ENCODE data around the gene ZFHX2. TPM values are rescaled to one million over a fixed set of nuclear protein-coding genes. Genes with fewer than 3 reads are reported as not detected.
A peak's percentile ranks its signal among the peaks of the same experiment; 100 is the strongest.

Gene ZFHX2
- total and polyA plus RNA-seq, 2 of the 13 experiments (the other 11 are each of a cell fraction or from before 2014, with no cell fraction given), result 0.17 to 0.44 TPM

DNA sequence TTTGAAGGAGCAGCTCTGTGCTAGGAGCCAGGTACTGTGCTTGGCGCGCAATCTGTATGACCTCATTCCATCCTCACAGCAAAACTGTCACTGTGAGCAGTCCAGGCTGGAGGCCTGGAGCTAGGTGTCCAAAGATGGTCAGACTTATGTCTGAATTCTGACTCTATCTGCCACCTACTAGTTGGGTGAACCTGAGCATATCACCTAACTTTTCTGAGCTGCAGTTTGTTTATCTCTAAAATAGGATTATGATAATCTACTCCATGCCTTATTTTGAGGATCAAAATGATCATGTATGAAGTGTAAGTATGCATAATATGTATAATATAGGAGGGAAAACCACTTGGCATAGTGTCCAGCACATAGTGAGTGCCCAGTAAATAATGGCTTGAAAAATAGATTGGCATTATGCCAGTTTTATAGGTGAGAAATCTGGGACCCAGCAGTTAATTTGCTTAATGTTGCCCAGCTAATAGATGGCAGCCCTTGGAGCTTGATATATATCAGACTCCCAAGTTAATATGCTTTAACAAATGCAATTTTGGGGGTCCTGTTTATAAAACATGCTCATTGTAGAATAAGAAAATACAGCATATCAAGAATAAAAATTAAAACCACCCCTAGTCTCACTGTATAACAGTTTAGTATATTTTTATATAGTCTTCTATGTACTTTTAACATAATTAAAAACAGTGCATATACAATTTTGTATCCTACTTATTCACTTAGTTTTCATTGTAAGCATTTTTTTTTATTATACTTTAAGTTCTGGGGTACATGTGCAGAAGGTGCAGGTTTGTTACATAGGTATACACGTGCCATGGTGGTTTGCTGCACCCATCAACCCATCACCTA, 31.6 kb upstream of the ZFHX2 start (continued):
- no peak for TF ChIP-seq ZNF550 (CRISPR knock-in tag; IDR thresholded peaks at IDR 0.05; ENCODE audit: borderline replicate concordance)
- TF ChIP-seq ZSCAN25 (CRISPR knock-in tag; IDR thresholded peaks at IDR 0.05), result no peak; the same call in 1 of the 2 replicates
- peak in 1 of 2 experiments; percentile 95; a peak in 2 of 4 replicates for TF ChIP-seq POLR2A (IDR thresholded peaks at IDR 0.05; ENCODE audit: insufficient read depth in 1 of 2, low read depth in 2 of 2, low read length in 2 of 2)
- no peak for TF ChIP-seq ATM (IDR thresholded peaks at IDR 0.05; ENCODE audit: borderline replicate concordance)
- peak; percentile 59 for TF ChIP-seq ZNF430 (CRISPR knock-in tag; IDR thresholded peaks at IDR 0.05)
- no peak; the same call in 1 of the 2 replicates for TF ChIP-seq GTF3A (CRISPR knock-in tag; conservative IDR thresholded peaks at IDR 0.05)
- TF ChIP-seq YEATS4 (CRISPR knock-in tag; IDR thresholded peaks at IDR 0.05; ENCODE audit: borderline replicate concordance), result no peak
- no peak for TF ChIP-seq TMF1 (CRISPR knock-in tag; IDR thresholded peaks at IDR 0.05; ENCODE audit: low read depth)
- TF ChIP-seq, protein P1, sequence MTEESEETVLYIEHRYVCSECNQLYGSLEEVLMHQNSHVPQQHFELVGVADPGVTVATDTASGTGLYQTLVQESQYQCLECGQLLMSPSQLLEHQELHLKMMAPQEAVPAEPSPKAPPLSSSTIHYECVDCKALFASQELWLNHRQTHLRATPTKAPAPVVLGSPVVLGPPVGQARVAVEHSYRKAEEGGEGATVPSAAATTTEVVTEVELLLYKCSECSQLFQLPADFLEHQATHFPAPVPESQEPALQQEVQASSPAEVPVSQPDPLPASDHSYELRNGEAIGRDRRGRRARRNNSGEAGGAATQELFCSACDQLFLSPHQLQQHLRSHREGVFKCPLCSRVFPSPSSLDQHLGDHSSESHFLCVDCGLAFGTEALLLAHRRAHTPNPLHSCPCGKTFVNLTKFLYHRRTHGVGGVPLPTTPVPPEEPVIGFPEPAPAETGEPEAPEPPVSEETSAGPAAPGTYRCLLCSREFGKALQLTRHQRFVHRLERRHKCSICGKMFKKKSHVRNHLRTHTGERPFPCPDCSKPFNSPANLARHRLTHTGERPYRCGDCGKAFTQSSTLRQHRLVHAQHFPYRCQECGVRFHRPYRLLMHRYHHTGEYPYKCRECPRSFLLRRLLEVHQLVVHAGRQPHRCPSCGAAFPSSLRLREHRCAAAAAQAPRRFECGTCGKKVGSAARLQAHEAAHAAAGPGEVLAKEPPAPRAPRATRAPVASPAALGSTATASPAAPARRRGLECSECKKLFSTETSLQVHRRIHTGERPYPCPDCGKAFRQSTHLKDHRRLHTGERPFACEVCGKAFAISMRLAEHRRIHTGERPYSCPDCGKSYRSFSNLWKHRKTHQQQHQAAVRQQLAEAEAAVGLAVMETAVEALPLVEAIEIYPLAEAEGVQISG (CRISPR knock-in tag; IDR thresholded peaks at IDR 0.05), result no peak
- TF ChIP-seq, protein P2, sequence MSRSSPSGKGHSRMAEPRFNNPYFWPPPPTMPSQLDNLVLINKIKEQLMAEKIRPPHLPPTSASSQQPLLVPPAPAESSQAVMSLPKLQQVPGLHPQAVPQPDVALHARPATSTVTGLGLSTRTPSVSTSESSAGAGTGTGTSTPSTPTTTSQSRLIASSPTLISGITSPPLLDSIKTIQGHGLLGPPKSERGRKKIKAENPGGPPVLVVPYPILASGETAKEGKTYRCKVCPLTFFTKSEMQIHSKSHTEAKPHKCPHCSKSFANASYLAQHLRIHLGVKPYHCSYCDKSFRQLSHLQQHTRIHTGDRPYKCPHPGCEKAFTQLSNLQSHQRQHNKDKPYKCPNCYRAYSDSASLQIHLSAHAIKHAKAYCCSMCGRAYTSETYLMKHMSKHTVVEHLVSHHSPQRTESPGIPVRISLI (CRISPR knock-in tag; IDR thresholded peaks at IDR 0.05; ENCODE audit: borderline replicate concordance), result peak; percentile 9; the same call in 1 of the 2 replicates
- TF ChIP-seq IRX3 (CRISPR knock-in tag; IDR thresholded peaks at IDR 0.05; ENCODE audit: borderline replicate concordance, low read depth), result 0 out of 2 replicates have a peak, but pooled peaks have one; percentile 44
- no peak for TF ChIP-seq SALL1 (CRISPR knock-in tag; IDR thresholded peaks at IDR 0.05)
- TF ChIP-seq FOSL2 (CRISPR knock-in tag; IDR thresholded peaks at IDR 0.05), result 0 out of 2 replicates have a peak, but pooled peaks have one; percentile 24
- TF ChIP-seq ZC3H4 (CRISPR knock-in tag; IDR thresholded peaks at IDR 0.05; ENCODE audit: borderline replicate concordance), result peak; percentile 98
- no peak for TF ChIP-seq SALL2 (CRISPR knock-in tag; IDR thresholded peaks at IDR 0.05)
- no peak for TF ChIP-seq NFE2 (CRISPR knock-in tag; IDR thresholded peaks at IDR 0.05)
- TF ChIP-seq FOXK2 (IDR thresholded peaks at IDR 0.05), result no peak
- no peak for TF ChIP-seq TCF7L2 (IDR thresholded peaks at IDR 0.05; ENCODE audit: low read depth, low read length)
- TF ChIP-seq HCFC1 (IDR thresholded peaks at IDR 0.05; ENCODE audit: low read depth, low read length), result no peak
- TF ChIP-seq HOXD1 (CRISPR knock-in tag; IDR thresholded peaks at IDR 0.05), result no peak
- peak; percentile 54; the same call in 1 of the 2 replicates for TF ChIP-seq NR2F2 (IDR thresholded peaks at IDR 0.05; ENCODE audit: borderline replicate concordance, low read depth)
- no peak for TF ChIP-seq ZNF207 (IDR thresholded peaks at IDR 0.05; ENCODE audit: borderline replicate concordance)
- TF ChIP-seq ZNF510 (CRISPR knock-in tag; IDR thresholded peaks at IDR 0.05; ENCODE audit: low read depth), result peak; percentile 9; the same call in 1 of the 2 replicates
- no peak for TF ChIP-seq ZNF3 (CRISPR knock-in tag; IDR thresholded peaks at IDR 0.05)
- no peak for TF ChIP-seq HES4 (CRISPR knock-in tag; IDR thresholded peaks at IDR 0.05; ENCODE audit: borderline replicate concordance)
- no peak for TF ChIP-seq ZNF460 (CRISPR knock-in tag; IDR thresholded peaks at IDR 0.05; ENCODE audit: borderline replicate concordance)
- no peak; the same call in 1 of the 2 replicates for TF ChIP-seq ZMAT3 (CRISPR knock-in tag; conservative IDR thresholded peaks at IDR 0.05)
- 0 out of 2 replicates have a peak, but pooled peaks have one; percentile 12 for TF ChIP-seq ZNF740 (CRISPR knock-in tag; IDR thresholded peaks at IDR 0.05)
- TF ChIP-seq ESRRA (CRISPR knock-in tag; IDR thresholded peaks at IDR 0.05; ENCODE audit: low read depth), result 0 out of 2 replicates have a peak, but pooled peaks have one; percentile 2

Measured in HepG2 (cell line).